ENCODE data around the gene NADSYN1.

The NADSYN1 gene

DNA sequence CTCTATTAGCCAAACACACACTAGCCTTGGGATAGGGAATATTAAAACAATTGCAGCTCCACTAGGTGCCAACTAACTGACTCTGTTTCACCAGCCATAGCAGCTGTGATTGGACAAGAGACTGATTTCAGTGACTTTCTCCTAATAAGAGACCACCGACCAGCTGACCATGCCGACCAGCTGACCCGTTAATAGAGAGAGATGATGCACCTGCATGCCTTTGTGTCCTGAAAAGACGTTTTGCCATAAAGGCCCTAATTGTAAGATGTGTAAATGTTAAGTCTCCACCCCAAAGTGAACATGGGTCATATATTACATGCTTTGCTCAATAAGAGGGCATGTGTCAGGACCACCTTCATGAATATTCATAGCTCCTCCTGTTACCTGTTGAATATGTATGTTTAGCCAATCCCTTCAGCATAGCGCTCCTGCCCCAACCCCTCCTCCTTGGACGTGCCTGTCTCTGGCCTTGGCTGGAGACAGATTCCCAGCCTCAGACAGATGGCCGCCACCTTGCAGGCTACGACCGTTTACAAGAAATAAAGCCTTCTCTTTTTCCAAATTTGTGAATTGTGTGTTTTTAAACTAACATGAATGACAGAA, 1.3 kb upstream of the NADSYN1 start:
- no peak for DNase-seq

DNA sequence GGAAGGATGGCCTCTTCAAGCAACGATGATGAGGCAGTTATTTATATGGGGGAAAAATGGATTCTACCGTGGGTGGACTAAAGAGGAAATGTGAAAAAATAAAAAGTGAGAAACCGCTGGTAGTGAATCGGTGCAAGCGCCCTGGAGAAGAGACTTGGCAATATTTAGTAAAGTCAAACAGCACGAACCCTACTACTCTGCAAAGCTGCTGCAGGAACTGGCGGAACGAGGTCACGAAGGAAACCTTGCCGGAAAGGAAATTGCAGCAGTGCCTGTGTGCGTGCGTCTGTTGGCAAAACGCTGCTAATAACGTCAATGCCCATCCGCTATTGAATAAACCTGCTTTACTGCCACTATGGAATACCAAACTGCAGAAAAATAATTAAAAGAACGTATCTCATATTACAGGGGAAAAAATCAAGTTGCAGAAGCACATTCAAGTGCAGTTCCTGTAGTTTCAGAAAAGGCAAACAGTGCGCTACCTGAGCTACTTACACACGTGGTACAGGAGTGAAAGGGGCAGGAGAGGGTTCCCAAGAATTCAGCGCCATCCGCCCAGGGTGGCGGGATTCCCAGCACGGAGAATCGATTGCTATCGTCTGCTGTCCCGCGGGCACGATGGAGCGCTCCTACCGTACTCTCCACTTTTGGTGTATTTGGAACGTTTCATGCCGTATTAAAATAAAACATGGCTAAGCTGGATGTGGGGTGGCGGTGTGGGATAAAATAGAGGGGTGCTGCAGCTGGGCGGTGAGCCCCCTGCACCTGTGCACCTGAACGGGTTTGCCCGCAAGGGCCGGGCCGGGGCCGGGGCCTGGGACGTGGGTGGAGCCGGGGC, 585 bp upstream of the NADSYN1 start:
- peak in 4 of 5 donors; percentile 35 to 84 (median 49) for DNase-seq

DNA sequence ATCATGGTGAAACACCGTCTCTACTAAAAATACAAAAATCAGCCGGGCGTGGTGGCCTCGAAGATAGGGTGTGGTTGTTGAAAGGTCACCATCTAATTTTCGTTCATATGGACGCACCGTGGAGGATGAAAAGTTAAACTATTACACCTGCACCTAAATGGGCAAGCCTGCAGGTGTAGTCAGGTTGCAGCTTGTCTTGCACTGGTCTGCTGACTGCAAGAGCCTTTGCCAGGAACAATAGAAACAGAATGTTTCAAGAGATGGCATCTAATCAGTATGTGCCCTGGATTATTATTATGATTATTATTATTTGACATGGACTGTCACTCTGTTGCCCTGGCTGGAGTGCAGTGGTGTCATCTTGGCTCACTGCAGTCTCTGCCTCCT, 908 bp downstream of the NADSYN1 start:
- no peak for DNase-seq

DNA sequence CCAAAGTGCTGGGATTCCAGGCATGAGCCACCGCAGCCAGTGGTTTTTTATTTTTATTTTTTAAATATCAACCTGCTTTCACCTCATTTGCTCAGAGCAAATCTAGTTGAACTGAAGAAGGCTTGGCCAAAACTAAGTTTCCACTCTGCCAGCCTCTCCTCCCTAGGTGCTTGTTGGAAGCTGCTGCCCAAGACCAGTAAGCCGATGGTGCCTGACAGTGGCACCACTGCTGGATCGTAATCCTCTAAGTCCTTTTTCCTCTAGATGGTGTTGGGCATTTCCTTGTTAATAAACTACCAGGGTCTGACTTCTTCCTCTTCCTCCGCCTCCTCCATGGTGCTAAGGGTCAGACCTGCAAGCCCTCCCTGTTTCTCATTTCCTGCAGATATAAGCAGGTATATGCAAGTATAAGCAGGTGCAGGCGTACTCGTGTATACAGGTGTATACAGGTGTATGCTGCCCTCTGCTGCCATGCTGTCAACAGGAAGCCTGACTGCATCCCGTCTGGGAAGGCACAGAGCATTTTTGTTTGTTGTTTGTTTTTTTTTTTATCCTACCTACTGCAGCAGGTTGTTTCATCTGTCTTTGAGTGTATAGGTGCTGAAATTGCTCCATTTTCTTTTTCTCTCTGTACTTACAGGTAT, 1.6 kb downstream of the NADSYN1 start:
- DNase-seq, result peak in 3 of 5 donors; percentile 13 to 33 (median 30)

DNA sequence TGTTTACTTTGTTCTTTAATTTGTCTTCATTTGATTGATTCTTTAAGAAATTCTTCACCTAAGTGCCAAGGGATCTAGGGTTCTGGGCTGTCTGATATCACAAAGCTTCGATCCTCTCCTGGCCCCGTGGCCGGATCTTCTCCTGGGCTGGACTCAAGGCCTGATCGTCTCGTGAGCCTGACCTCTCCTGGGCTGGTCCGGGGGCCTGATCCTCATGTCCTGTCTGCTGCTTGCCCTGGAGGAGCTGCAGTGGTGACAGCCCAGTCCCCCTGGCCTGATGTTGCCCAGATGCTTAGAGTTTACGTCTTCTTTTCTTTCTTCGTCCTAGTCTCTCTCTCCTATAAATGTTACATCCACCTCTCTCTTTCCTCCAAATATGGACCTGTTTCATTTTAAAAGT, 3.3 kb downstream of the NADSYN1 start:
- no peak for DNase-seq

DNA sequence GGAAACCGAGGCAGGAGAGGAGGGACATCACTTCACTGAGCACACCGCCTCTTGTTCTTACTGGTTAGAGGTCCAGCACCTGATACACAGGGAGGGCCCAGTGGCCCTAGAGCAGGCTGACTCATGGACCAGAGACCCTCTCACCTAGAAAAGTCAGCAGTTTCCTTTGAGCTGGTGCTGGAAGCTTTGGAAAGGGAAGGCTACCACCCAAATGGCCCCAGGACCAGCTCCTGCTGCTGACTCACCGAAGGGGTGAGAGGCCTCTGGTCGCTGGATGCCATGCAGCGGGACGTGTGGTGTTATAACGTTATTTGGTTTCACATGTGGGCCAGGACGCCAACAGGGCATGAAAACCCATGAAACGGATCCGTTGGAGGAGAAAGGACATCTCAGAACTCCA, 3.8 kb downstream of the NADSYN1 start:
- no peak for DNase-seq

DNA sequence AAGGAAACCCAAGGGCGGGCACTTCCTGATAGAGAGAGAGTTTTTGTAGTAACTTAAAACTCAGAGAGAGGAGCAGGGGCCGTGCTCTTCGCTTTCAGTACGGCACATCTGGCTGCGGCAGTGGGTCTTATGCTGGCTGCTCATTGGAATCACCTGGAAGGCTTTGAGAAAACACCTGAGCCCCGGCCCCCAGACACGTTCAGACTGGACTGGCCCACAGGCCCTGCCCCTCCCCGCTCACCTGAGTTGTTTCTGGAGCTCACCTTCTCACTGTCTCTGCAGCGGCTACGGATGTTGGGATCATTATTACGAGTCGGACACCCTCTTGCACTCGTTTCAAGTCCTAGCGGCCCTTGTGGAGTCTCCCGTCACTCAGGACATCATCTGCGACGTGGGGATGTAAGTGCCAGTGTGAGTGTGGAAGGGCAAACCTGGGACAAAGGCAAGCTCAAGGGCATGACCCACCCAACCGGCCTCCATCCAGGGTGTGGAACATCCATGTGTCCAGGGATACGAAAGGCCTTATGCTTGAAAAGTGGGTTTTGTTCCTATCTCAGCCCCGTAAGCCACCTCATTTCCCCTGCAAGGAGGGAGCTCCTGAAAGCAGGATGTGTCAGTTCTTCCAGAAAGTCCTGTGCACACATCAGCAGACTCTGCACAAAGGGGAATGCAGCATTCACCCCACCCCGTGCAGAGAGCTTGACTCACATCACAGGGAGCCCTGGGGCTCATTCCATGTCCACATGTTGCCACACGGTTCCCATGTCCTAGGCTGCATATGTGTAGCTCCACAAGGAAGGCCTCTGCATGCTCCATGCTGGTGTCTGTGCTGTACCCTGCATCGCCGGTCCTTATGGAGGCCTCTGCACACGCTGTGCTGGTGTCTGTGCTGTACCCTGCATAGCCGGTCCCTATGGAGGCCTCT, 5.4 kb downstream of the NADSYN1 start:
- no peak for DNase-seq

DNA sequence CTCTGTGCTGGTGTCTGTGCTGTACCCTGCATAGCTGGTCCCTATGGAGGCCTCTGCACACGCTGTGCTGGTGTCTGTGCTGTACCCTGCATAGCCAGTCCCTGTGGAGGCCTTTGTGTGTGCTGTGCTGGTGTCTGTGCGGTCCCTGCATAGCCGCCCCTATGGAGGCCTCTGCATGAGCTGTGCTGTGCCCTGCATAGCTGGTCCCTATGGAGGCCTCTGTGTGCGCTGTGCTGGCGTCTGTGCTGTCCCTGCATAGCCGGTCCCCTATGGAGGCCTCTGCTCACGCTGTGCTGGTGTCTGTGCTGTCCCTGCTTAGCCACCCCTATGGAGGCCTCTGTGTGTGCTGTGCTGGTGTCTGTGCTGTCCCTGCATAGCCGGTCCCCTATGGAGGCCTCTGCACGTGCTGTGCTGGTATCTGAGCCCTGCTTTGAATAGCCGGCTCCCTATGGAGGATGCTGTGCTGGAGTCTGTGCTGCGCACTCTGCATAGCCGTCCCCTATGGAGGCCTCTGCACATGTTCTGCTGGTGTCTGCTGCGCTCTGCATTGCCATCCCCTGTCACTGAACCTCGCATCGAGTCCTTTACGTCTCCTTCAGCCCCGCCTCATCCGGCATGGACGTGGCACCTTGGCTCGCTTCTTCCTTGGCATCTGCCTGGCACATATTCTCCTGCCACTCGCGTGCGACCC, 6.2 kb downstream of the NADSYN1 start:
- no peak for DNase-seq

DNA sequence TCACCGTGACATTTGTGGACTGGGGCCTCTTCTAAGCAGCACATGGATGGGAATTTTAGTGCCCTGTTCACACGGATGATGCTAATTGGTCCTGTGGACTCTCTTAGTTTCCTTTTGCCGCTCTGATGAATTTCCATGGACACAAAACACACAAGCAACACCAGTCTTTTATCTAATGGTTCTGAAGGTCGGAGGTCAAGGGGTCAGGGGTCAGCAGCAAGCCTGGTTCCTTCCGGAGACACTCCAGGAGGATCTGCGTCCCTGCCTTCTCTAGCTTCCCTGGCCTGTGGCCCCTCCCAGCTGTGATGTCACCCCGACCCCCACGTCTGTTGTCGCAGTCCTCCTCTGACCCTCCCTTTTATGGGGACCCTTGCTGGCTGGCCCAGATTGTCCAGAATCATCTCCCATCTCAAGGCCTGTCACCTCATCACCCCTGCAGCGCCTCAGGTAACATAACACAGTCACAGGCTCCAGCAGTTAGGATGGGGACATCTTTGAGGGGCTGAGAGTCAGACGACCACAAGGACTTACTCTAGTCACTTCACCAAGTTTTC, 6.8 kb downstream of the NADSYN1 start:
- DNase-seq, result no peak

DNA sequence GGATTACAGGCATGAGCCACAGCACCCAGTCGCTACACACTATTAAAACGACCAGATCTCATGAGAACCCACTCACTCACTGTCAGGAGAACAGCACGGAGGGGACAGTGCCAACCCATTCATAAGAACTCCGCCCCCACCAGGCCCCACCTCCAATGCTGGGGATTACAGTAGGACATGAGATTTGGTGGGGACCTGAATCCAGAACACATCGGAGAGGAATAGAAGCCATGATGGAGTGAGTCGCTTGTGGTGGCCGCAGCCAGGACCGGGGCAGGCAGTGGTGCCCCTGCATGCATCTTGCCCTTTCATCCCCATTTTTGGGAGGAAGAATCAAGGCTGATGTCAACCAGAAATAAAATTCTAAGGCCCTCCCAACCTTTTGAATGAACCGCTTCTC, 8.7 kb downstream of the NADSYN1 start:
- no peak for DNase-seq

DNA sequence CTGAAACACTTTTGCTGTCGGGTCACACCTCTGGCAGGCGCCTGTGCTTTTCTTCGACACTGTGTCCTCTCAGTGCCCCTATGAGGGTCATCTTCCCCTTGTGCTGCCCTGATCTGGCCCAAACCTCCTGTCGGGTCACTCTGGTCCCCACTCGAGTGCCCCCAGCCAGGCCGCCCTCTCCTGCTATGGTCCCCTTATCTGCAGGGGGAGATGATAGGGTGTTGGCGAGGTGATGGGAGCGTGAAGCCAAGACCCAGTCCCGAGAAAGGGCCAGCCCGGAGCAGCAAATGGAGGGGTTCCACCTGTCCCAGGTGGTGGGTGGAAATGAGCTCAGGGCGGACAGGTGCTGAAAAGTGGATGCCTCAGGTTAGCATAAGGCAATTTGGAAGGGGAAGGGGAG, 9.7 kb downstream of the NADSYN1 start:
- no peak for DNase-seq

DNA sequence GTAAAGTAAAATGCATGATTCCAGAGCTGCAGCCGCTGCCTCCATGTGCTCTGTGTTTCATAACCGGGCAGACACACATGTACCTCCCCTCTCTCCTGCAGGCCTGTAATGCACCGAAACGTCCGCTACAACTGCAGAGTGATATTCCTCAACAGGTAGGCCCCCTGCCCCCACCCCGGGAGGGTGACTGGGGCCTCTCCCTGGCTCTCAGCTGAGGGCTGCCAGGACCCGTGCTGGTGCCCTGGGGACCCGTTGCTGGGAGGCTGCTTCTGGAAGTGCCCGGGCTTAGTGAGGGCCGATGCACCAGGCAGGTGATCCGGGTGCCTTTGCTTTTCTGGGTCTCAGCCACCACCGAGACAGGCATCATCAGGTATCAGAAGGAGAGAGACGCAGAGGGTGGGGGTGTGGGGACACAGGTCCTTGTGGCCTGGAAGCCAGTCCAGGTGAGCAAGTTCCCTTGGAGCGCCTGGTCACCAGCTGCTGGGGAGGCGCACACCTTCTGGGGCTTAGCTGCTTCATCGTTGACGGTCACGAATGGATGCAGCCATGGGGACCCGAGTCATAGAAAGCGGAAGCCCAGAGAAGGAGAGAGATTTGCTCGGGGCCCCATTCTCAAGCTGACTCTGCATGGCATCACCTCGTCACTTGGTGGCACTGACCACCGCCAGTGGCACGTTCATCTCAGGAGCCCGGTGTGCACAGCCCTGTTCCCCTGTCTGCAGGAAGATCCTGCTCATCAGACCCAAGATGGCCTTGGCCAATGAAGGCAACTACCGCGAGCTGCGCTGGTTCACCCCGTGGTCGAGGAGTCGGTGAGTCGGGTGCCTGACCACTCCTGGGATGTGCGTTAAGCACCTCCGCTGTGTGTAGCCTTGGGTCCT, 10.6 kb downstream of the NADSYN1 start:
- DNase-seq, result no peak

DNA sequence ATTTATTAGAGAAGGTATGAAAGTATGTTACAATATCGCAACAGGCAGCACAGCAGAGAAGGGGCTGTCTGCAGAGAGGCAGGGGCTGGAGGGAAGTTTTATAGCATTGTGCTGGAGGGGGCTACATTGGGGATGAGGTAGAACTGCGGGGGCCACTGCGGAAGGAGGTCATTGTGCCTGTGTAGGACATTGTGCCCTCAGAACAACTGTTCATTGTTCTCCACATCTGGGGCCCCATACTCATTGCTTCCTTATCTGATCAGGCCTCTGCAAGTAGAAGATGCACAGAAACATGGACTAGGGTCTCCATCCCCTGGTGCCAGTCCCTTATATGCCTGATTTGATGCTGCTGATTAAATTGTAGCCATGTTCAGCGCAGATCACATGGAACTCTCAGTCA, 12.1 kb downstream of the NADSYN1 start:
- DNase-seq, result no peak

DNA sequence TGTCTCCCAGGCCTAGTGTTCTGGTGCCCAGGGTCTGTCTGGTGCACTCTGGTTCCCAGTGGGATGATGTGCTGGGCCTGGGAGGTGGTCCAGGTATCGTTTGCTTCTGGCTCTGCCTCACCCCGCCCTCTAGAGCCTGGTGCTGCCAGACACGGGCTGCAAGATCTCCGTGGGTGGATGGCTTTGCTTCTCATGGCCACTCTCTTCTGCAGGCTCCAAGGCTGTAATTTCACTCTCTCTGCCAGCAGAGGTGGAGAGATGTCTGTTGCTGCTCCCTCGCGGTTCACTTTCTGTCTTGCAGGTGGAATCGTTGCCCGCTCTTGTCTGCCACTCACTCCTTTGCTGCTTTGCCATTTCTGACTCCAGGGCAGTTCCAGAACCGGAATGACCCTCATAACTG, 13.4 kb downstream of the NADSYN1 start:
- no peak for DNase-seq

DNA sequence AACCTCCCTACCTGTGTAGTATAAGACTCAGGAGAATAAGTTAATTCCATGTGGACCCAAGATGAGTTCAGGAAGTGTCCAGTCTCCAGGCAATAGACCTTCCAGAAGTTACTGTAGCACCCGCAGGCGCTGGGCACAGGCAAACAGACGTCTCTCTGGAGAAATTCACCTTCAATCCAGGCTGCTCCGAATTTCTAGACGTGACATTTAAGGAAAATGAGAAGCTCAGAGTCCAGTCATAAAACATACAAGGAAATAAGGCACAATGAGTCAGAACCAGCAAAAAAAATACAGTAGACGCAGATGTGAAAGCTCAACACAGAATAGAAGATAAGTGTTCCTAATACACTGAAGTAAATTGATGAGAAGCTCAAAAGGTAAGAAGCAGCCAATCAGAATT, 14.2 kb downstream of the NADSYN1 start:
- no peak for DNase-seq

DNA sequence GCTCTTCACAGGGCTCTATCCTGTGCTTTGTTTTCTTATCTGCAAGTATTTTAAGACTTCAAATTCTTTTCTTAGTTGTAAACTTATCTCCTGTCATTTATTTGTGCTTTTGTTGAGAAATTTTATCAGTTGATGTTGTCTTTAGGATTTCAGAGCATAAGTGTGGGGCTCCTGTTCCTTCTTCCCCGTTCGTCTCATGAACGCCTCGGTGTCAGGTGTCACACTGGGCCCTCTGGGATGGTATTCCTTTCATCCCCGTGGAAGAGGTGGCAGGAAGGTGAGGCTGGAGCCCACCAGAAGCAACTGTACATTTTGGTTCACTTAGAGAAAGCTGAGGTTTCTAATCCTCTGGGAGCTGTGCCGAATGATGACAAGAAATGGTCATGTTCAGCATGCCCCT, 17.9 kb downstream of the NADSYN1 start:
- no peak for DNase-seq

DNA sequence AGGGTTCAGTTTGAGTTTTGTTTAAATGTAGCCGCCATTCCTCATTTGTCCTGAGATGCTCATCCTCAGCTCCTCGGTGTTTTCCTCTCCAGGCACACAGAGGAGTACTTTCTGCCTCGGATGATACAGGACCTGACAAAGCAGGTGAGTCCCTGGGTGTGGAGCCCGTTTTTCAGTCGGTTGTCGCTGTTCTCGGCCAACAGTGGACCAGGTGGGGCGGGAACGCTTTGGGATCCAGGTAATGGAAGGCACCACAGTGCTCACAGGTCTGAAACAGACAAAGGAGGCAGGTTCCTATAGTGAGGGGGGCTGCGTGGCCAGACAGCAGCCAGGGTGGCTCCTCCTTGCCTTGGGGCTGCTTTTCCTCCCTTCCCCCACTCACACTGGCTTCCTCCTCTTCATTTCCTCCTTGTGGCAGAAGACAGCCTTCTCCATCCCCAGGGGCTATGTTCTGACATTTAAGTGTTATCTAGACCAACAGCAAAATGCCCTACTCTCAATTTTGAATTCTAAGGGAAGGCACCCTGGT, 19.4 kb downstream of the NADSYN1 start:
- DNase-seq, result no peak

DNA sequence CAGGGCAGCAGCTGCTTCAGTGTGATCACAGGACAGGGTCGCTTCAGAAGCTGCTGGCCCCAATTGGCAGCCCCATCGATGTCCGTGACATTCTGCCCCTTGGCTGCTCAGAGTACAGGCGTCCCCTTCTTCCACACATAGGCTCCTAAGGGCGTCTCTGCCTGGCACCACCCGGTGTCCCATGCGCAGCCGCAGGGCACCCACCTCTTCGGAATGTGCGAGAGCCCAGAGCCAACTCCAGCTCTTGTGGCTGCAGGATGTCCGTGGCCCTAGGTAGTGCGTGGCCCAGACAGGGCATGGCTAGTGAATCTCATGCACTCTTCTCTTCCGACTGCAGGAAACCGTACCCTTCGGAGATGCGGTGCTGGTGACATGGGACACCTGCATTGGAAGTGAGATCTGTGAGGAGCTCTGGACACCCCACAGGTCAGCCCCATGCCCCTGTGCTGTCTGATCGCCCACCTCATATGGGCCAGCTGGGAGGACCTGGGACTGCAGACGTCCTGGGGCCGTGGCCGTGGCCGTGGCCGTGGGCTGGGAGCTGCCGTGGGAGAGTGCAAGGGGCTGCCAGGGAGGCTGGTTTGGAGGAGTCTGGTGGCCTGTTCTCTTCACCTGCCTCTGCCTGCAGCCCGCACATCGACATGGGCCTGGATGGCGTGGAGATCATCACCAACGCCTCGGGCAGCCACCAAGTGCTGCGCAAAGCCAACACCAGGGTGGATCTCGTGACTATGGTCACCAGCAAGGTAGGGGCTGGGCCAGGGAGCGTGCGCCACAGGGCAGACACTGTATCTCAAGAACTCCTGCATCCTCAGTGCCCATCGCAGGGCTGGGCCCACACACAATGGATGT, 20.2 kb downstream of the NADSYN1 start:
- DNase-seq, result no peak

DNA sequence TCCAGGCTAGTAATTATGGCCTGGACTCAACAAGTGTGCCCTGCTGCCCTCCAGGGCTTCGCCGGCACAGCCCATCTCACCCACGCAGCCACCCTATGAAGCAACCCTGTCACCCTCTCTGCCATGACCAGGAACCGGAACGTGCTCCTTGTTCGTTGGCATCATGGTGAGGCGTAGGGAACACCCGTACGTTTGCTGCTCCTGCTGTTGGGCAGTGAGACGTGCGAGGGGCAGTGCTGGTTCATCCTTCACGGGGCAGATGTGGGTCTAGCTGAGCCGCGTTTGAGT, 20.7 kb downstream of the NADSYN1 start:
- no peak for DNase-seq
